Ovary (tissue), 9 donors: ENCODE data around the gene LGALS8. TPM values are rescaled to one million over a fixed set of nuclear protein-coding genes. Genes with fewer than 3 reads are reported as not detected.
"Not testable (repeated sequence)": the region's sequence is repeated elsewhere in the genome, so short reads cannot be mapped to it uniquely, and the experiment has no call there.

Source experiments
- DNase-seq, 5 donors: peaks; one replicate each; pipeline ENCODE4 v3.0.0-alpha.2; 2019 to 2020
- H3K27ac ChIP-seq, 2 donors: fragments of 200-600 bp; one replicate each; pipeline versions ENCODE4 v1.5.1 to v1.8.0; 2019 to 2022
- H3K27me3 ChIP-seq: fragments of 200-600 bp; one replicate; pipeline ENCODE4 v1.8.0; 2022
- H3K36me3 ChIP-seq: fragments of 200-600 bp; sonication (generic); one replicate; pipeline ENCODE4 v1.5.1; 2019
- H3K4me1 ChIP-seq: one replicate; pipeline ENCODE4 v1.8.1; 2013; ENCODE audit warnings: mild to moderate bottlenecking, moderate library complexity; ENCODE audit not compliant: insufficient read depth
- H3K4me3 ChIP-seq: fragments of 200-600 bp; sonication (generic); one replicate; pipeline ENCODE4 v1.5.1; 2017
- H3K9me3 ChIP-seq, 2 donors: fragments of 200-600 bp in 1 of 2; sonication (generic) in 1 of 2; one replicate each; pipeline versions ENCODE4 v1.5.1 to v1.8.1; 2013 to 2019; ENCODE audit warnings: mild to moderate bottlenecking in 1 of 2, moderate library complexity in 1 of 2
- CTCF ChIP-seq, 3 donors: fragments of 450-650 bp in 2 of 3; fragments of 200-600 bp in 1 of 3; IDR thresholded peaks; one replicate each; pipeline versions ENCODE4 v1.5.1 to v1.8.0; 2016 to 2022; ENCODE audit warnings: antibody characterized with exemption in 3 of 3, mild to moderate bottlenecking in 1 of 3
- EP300 ChIP-seq: sonication (generic); formaldehyde crosslinking; IDR thresholded peaks from one replicate; pipeline ENCODE4 v1.6.1; 2017; ENCODE audit warnings: antibody characterized with exemption
- POLR2A ChIP-seq: fragments of 450-650 bp; IDR thresholded peaks from one replicate; pipeline ENCODE4 v1.6.1; 2017; ENCODE audit warnings: antibody characterized with exemption, mild to moderate bottlenecking, moderate library complexity
- WGBS, 3 donors: extraction: QIAGEN DNeasy Blood & Tissue Kit in 1 of 3; methylation state at CpG; one replicate each; pipeline versions ENCODE4 v1.1.5 to v1.1.7; 2013 to 2017; 5-methylcytosine and 5-hydroxymethylcytosine counted together
- intact Hi-C, 4 donors: fragments of 100-400 bp; cut with DNase I; formaldehyde crosslinking; loops; one replicate each; pipeline versions ENCODE4 v1.11.0 to v1.15.1; 2022 to 2023
- polyA plus RNA-seq, 2 donors: library from polyadenylated mRNA; stranded (reverse); fragments of 200-250 nt in 1 of 2; fragments of 350-450 nt in 1 of 2; fragmentation: Illumina TruSeq in 1 of 2; extraction: RNeasy Lipid Tissue Mini Kit (QIAGEN cat#74804) in 1 of 2; gene quantifications; one replicate each; pipeline ENCODE4 v1.2.3, GENCODE V29; 2013 to 2014
- total RNA-seq, 7 donors: library from RNA; depleted of rRNA in 2 of 7; stranded (reverse); fragments of >200 nt in 2 of 7; fragmentation: NEBNext Ultra II Directional in 3 of 7; extraction: Animal tissue kit (Norgen Biotek cat#: 25700) in 3 of 7; gene quantifications; one replicate each; pipeline versions ENCODE4 v1.1.0 to v1.2.4, GENCODE V29; 2016 to 2023
- donor health status: DM: no; HTN: no; CAD: no; lungs with moderate emphysema.
- donor health status: DM: no; HTN: no; CAD: no.
- donor health status: Bipolar disorder and iron deficiency.
- donor health status: DM: yes; HTN: yes; CAD: no.
- donor health status: DM: no; HTN: no; CAD: no.
- donor health status: DM: yes; HTN: yes; CAD: no.

LGALS8 gene
- total and polyA plus RNA-seq, 9 donors = 23.7 to 91.2 (median 44.5) TPM

- Histone ChIP-seq H3K27ac (no peak overlapping the region), H3K36me3 (no peaks in the 10 kb centered on the region), H3K9me3 (no peaks in the 10 kb centered on the region), H3K27me3 (no peaks in the 10 kb centered on the region), H3K4me1 (no peaks in the 10 kb centered on the region), H3K4me3 (no peak overlapping the region)
- intact Hi-C loops = loop anchor here in 1 of 4 donors (10.0 kb wide), 1 partner anchor 327 kb away; no protein-coding TSS in a partner anchor
- no peak for TF ChIP-seq EP300
- no peak for TF ChIP-seq POLR2A
- TF ChIP-seq CTCF (IDR thresholded peaks at IDR 0.05) = no peak
- DNase-seq = no peak
- 60 to 84% (median 68%) methylated on average over 5 to 6 of the region's 6 CpGs for WGBS, 3 donors
Measured at GRCh38 chr1:236497908-236498307, 25.9 kb upstream of the LGALS8 start.

- Histone ChIP-seq H3K4me3 (no peak overlapping the region), H3K27ac (no peak overlapping the region), H3K9me3 (no peaks in the 10 kb centered on the region), H3K27me3 (no peaks in the 10 kb centered on the region), H3K36me3 (no peaks in the 10 kb centered on the region), H3K4me1 (no peaks in the 10 kb centered on the region)
- TF ChIP-seq CTCF (IDR thresholded peaks at IDR 0.05) (no peak), EP300 (no peak), POLR2A (no peak)
- WGBS, 3 donors = 88 to 93% (median 90%) methylated on average over 6 of the region's 6 CpGs
- intact Hi-C loops = no loop called here
- DNase-seq = no peak
Measured at GRCh38 chr1:236501093-236501492, 22.7 kb upstream of the LGALS8 start.

GRCh38 chr1:236502579-236502971, 21.2 kb upstream of the LGALS8 start:
- H3K9me3 ChIP-seq = no peaks in the 10 kb centered on the region
- no peak overlapping the region for H3K4me3 ChIP-seq
- H3K27me3 ChIP-seq = no peaks in the 10 kb centered on the region
- TF ChIP-seq POLR2A (no peak), CTCF (IDR thresholded peaks at IDR 0.05) (no peak), EP300 (no peak)
- 30 to 35% (median 34%) methylated on average over 2 of the region's 2 CpGs for WGBS, 3 donors
- no peak overlapping the region for H3K27ac ChIP-seq
- intact Hi-C loops = no loop called here
- peaks cover 2% of the 10 kb centered on the region for H3K4me1 ChIP-seq
- no peak for DNase-seq
- no peaks in the 10 kb centered on the region for H3K36me3 ChIP-seq

GRCh38 chr1:236502972-236503639, 20.7 kb upstream of the LGALS8 start:
- Histone ChIP-seq H3K36me3 (no peaks in the 10 kb centered on the region), H3K27ac (no peak overlapping the region), H3K27me3 (no peaks in the 10 kb centered on the region), H3K9me3 (no peaks in the 10 kb centered on the region), H3K4me1 (peaks cover 2% of the 10 kb centered on the region), H3K4me3 (peak overlapping the region; percentile 18)
- DNase-seq = peak in 2 of 5 donors; percentile 39 to 50
- WGBS, 3 donors = 18 to 27% (median 23%) methylated on average over 15 of the region's 15 CpGs
- TF ChIP-seq EP300 (no peak), POLR2A (no peak), CTCF (IDR thresholded peaks at IDR 0.05) (no peak)
- intact Hi-C loops = no loop called here

GRCh38 chr1:236504338-236504737, 19.4 kb upstream of the LGALS8 start:
- H3K36me3 ChIP-seq, H3K9me3 ChIP-seq, H3K4me1 ChIP-seq, H3K27ac ChIP-seq, H3K4me3 ChIP-seq, H3K27me3 ChIP-seq, intact Hi-C loops, DNase-seq: not testable (repeated sequence)
- WGBS, 3 donors = 41 to 59% (median 49%) methylated on average over 3 of the region's 3 CpGs
